Gastroesophageal sphincter (tissue), 4 donors: ENCODE data around the gene SPTBN2. TPM values are rescaled to one million over a fixed set of nuclear protein-coding genes. Genes with fewer than 3 reads are reported as not detected.

Source experiments
- ATAC-seq: fragments of 150-250 bp; one replicate; pipeline ENCODE4 v1.9.1; 2016; ENCODE audit warnings: mild to moderate bottlenecking, moderate library complexity
- H3K27ac ChIP-seq, 4 donors: fragments of 200-600 bp; sonication (generic) in 3 of 4; 1 replicate in 3 of 4; 2 replicates in 1 of 4; pipeline ENCODE4 v1.5.1; 2016 to 2019
- H3K27me3 ChIP-seq: fragments of 200-600 bp; sonication (generic); one replicate; pipeline ENCODE4 v1.5.1; 2019
- H3K36me3 ChIP-seq, 2 donors: fragments of 200-600 bp; sonication (generic); one replicate each; pipeline ENCODE4 v1.5.1; 2019; ENCODE audit warnings: control low read depth in 1 of 2
- H3K4me1 ChIP-seq, 3 donors: fragments of 200-600 bp; sonication (generic); 1 replicate in 2 of 3; 2 replicates in 1 of 3; pipeline ENCODE4 v1.5.1; 2016 to 2019; ENCODE audit warnings: control low read depth in 2 of 3
- H3K4me3 ChIP-seq, 2 donors: fragments of 200-600 bp; sonication (generic); one replicate each; pipeline ENCODE4 v1.5.1; 2019; ENCODE audit warnings: mild to moderate bottlenecking in 1 of 2, moderate library complexity in 1 of 2
- H3K9me3 ChIP-seq, 3 donors: fragments of 200-600 bp; sonication (generic); one replicate each; pipeline ENCODE4 v1.5.1; 2017 to 2019; ENCODE audit warnings: control low read depth in 2 of 3
- CTCF ChIP-seq, 4 experiments: fragments of 200-600 bp in 2 of 4; fragments of 450-650 bp in 2 of 4; sonication (generic) in 1 of 4; IDR thresholded peaks; one replicate each; pipeline ENCODE4 v1.5.1; 2017 to 2019; ENCODE audit warnings: antibody characterized with exemption in 4 of 4, mild to moderate bottlenecking in 2 of 4, moderate library complexity in 2 of 4
- EP300 ChIP-seq: sonication (generic); formaldehyde crosslinking; IDR thresholded peaks from one replicate; pipeline ENCODE4 v1.6.1; 2017; ENCODE audit warnings: antibody characterized with exemption, mild to moderate bottlenecking
- POLR2A ChIP-seq, 2 donors: fragments of 450-650 bp; IDR thresholded peaks; one replicate each; pipeline ENCODE4 v1.6.1; 2017; ENCODE audit warnings: antibody characterized with exemption in 2 of 2, mild to moderate bottlenecking in 2 of 2, moderate library complexity in 1 of 2
- POLR2AphosphoS5 ChIP-seq: sonication (generic); formaldehyde crosslinking; IDR thresholded peaks from one replicate; pipeline ENCODE4 v1.6.1; 2017; ENCODE audit warnings: antibody characterized with exemption
- WGBS, 2 donors: methylation state at CpG; one replicate each; pipeline ENCODE4 v1.1.5; 2018; ENCODE audit warnings: low coverage in 1 of 2; 5-methylcytosine and 5-hydroxymethylcytosine counted together
- total RNA-seq, 4 donors: library from RNA; depleted of rRNA; stranded (reverse); fragments of >200 nt; gene quantifications; one replicate each; pipeline ENCODE4 v1.1.0, GENCODE V29; 2016

Gene SPTBN2
- total RNA-seq, 4 donors from 2014 or later, result 1.8 to 19.5 (median 5.6) TPM

- whole genome bisulfite sequencing, 2 donors, result 86 to 100% methylated on average over 2 of the region's 3 CpGs
- H3K4me1 ChIP-seq, result no peaks in the 10 kb centered on the region
- peaks cover 24% of the 10 kb centered on the region for H3K27me3 ChIP-seq
- no peaks in the 10 kb centered on the region for H3K36me3 ChIP-seq
- no peak for ATAC-seq
- H3K4me3 ChIP-seq, result no peak overlapping the region
- TF ChIP-seq POLR2AphosphoS5, result no peak
- TF ChIP-seq EP300, result no peak
- no peak for TF ChIP-seq POLR2A (IDR thresholded peaks at IDR 0.05)
- no peak for TF ChIP-seq CTCF (IDR thresholded peaks at IDR 0.05)
- no peak overlapping the region for H3K27ac ChIP-seq
- no peaks in the 10 kb centered on the region for H3K9me3 ChIP-seq
These were observed 5.2 kb upstream of the SPTBN2 start for GRCh38 chr11:66734215-66734614.

- H3K9me3 ChIP-seq, result no peaks in the 10 kb centered on the region
- peaks cover 47% of the 10 kb centered on the region for H3K27me3 ChIP-seq
- H3K4me1 ChIP-seq, result peaks cover 0 to 20% (median 8%) of the 10 kb centered on the region in 3 donors
- H3K4me3 ChIP-seq, result no peak overlapping the region
- no peaks in the 10 kb centered on the region for H3K36me3 ChIP-seq
- TF ChIP-seq EP300 (no peak), POLR2A (IDR thresholded peaks at IDR 0.05) (no peak), POLR2AphosphoS5 (no peak), CTCF (IDR thresholded peaks at IDR 0.05) (no peak)
- no peak for ATAC-seq
- WGBS, 2 donors, result 92 to 94% methylated on average over 4 of the region's 4 CpGs
- H3K27ac ChIP-seq, result no peak overlapping the region
These were observed 431 bp upstream of the SPTBN2 start for GRCh38 chr11:66729447-66729846.

GRCh38 chr11:66728038-66728692 is 851 bp downstream of the SPTBN2 start:
- no peak for TF ChIP-seq POLR2AphosphoS5
- no peak for TF ChIP-seq POLR2A (IDR thresholded peaks at IDR 0.05)
- no peak for TF ChIP-seq EP300
- no peak for TF ChIP-seq CTCF (IDR thresholded peaks at IDR 0.05)
- peak; percentile 39 for ATAC-seq
- Histone ChIP-seq H3K27ac (peak overlapping the region in 1 of 4 donors; percentile 66), H3K36me3 (no peaks in the 10 kb centered on the region), H3K4me3 (peak overlapping the region; percentile 34 to 64), H3K27me3 (peaks cover 47% of the 10 kb centered on the region), H3K9me3 (no peaks in the 10 kb centered on the region), H3K4me1 (peaks cover 0 to 20% (median 8%) of the 10 kb centered on the region in 3 donors)
- WGBS, 2 donors, result 0% methylated on average over 14 of the region's 114 CpGs; no CpG with 5 or more reads in 1 of the 2 donors

- Histone ChIP-seq H3K27ac (peak overlapping the region in 1 of 4 donors; percentile 54), H3K4me3 (peak overlapping the region; percentile 27 to 64), H3K9me3 (no peaks in the 10 kb centered on the region), H3K4me1 (peaks cover 0 to 20% (median 8%) of the 10 kb centered on the region in 3 donors), H3K27me3 (peaks cover 40% of the 10 kb centered on the region), H3K36me3 (no peaks in the 10 kb centered on the region)
- TF ChIP-seq POLR2A (IDR thresholded peaks at IDR 0.05) (no peak), CTCF (IDR thresholded peaks at IDR 0.05) (no peak), POLR2AphosphoS5 (no peak)
- 0% methylated on average over 4 of the region's 70 CpGs; no CpG with 5 or more reads in 1 of the 2 donors for whole genome bisulfite sequencing, 2 donors
- peak; percentile 63 for ATAC-seq
These were observed 1.6 kb downstream of the SPTBN2 start for GRCh38 chr11:66727282-66728037.

- Histone ChIP-seq H3K4me3 (no peak overlapping the region), H3K4me1 (peaks cover 0 to 20% (median 8%) of the 10 kb centered on the region in 3 donors), H3K9me3 (no peaks in the 10 kb centered on the region), H3K27me3 (peaks cover 31% of the 10 kb centered on the region), H3K36me3 (no peaks in the 10 kb centered on the region), H3K27ac (no peak overlapping the region)
- WGBS, 2 donors, result 67 to 88% methylated on average over 5 to 8 of the region's 10 CpGs
- ATAC-seq, result no peak
- TF ChIP-seq CTCF (IDR thresholded peaks at IDR 0.05) (no peak), POLR2AphosphoS5 (no peak), POLR2A (IDR thresholded peaks at IDR 0.05) (no peak), EP300 (no peak)
These were observed 3.4 kb downstream of the SPTBN2 start for GRCh38 chr11:66725647-66726046.
